SK-N-SH (cell line): ENCODE data around the gene EPHB4. TPM values are rescaled to one million over a fixed set of nuclear protein-coding genes. Genes with fewer than 3 reads are reported as not detected.

Experiments
- CTCF ChIA-PET: fragments of 300-600, 350-600 bp; formaldehyde crosslinking; extraction: SDS; loops from one replicate; lab custom pipeline; 2021; lab: Yijun Ruan, JAX
- POLR2A ChIA-PET: fragments of 350-600 bp; sonication (Branson Sonifier 250); formaldehyde crosslinking; extraction: SDS; loops from one replicate; lab custom pipeline; 2020; ENCODE audit warnings: antibody characterized with exemption, inconsistent platforms; lab: Yijun Ruan, JAX
- DNase-seq: peaks from one replicate; pipeline ENCODE4 v3.0.0; 2012
- H2AFZ ChIP-seq: fragments of 200-600 bp; sonication (generic); 2 replicates; pipeline ENCODE4 v1.8.1; 2016; ENCODE audit warnings: antibody characterized with exemption, mild to moderate bottlenecking, low read depth
- H3F3A ChIP-seq: fragments of 200-600 bp; sonication (generic); replicated peaks from 2 replicates; pipeline ENCODE3; 2016; ENCODE audit warnings: antibody characterized with exemption, mild to moderate bottlenecking; ENCODE audit not compliant: insufficient read depth
- H3K27ac ChIP-seq, 2 experiments: fragments of 200-500 bp in 1 of 2; fragments of 200-600 bp in 1 of 2; sonication (Bioruptor generic) in 1 of 2; sonication (generic), shearing (Covaris generic) in 1 of 2; 2 replicates each; pipeline versions ENCODE4 v1.5.1 to v1.6.1; 2014 to 2016; ENCODE audit warnings: low read depth in 2 of 2, inconsistent platforms in 1 of 2, low read length in 1 of 2, mild to moderate bottlenecking in 1 of 2, mixed read lengths in 1 of 2
- H3K27me3 ChIP-seq: fragments of 200-600 bp; sonication (generic), shearing (Covaris generic); 2 replicates; pipeline ENCODE4 v1.6.1; 2016; ENCODE audit warnings: mixed run types; ENCODE audit not compliant: insufficient read depth
- H3K36me3 ChIP-seq, 2 experiments: fragments of 200-500 bp in 1 of 2; fragments of 200-600 bp in 1 of 2; sonication (Bioruptor generic) in 1 of 2; sonication (generic) in 1 of 2; replicated peaks in 1 of 2; 2 replicates each; pipeline versions ENCODE3 to v1.5.1; 2014 to 2016; ENCODE audit warnings: low read length in 1 of 2, mild to moderate bottlenecking in 1 of 2; ENCODE audit not compliant: insufficient read depth in 2 of 2, control insufficient read depth in 1 of 2
- H3K4me1 ChIP-seq, 2 experiments: fragments of 200-500 bp in 1 of 2; fragments of 200-600 bp in 1 of 2; sonication (Bioruptor generic) in 1 of 2; sonication (generic), shearing (Covaris generic) in 1 of 2; 2 replicates each; pipeline versions ENCODE4 v1.5.1 to v1.6.1; 2014 to 2016; ENCODE audit warnings: low read depth in 1 of 2, low read length in 1 of 2, mixed run types in 1 of 2; ENCODE audit not compliant: insufficient read depth in 2 of 2, control insufficient read depth in 1 of 2
- H3K4me2 ChIP-seq: fragments of 200-600 bp; sonication (generic), shearing (Covaris generic); 2 replicates; pipeline ENCODE4 v1.6.1; 2017; ENCODE audit warnings: mixed run types
- H3K4me3 ChIP-seq, 2 experiments: fragments of 200-500 bp in 1 of 2; fragments of 200-600 bp in 1 of 2; sonication (Bioruptor generic) in 1 of 2; sonication (generic), shearing (Covaris generic) in 1 of 2; 2 replicates each; pipeline versions ENCODE4 v1.5.1 to v1.8.1; 2014 to 2016; ENCODE audit warnings: low read depth in 2 of 2, inconsistent platforms in 1 of 2, low read length in 1 of 2, mild to moderate bottlenecking in 1 of 2, mixed read lengths in 1 of 2, moderate library complexity in 1 of 2
- H3K79me2 ChIP-seq: fragments of 200-600 bp; sonication (generic); 2 replicates; pipeline ENCODE4 v1.8.1; 2017; ENCODE audit warnings: mild to moderate bottlenecking; ENCODE audit not compliant: insufficient read depth
- H3K9ac ChIP-seq: fragments of 200-600 bp; sonication (generic); 2 replicates; pipeline ENCODE4 v1.6.1; 2017; ENCODE audit warnings: mixed run types
- H3K9me2 ChIP-seq: fragments of 200-600 bp; sonication (generic); 2 replicates; pipeline ENCODE4 v1.6.1; 2017; ENCODE audit warnings: mixed run types
- H3K9me3 ChIP-seq: fragments of 200-600 bp; sonication (generic); 2 replicates; pipeline ENCODE4 v1.6.1; 2017; ENCODE audit warnings: mixed run types, mild to moderate bottlenecking, moderate library complexity
- H4K20me1 ChIP-seq: fragments of 200-600 bp; sonication (generic); 2 replicates; pipeline ENCODE4 v1.6.1; 2017; ENCODE audit warnings: mild to moderate bottlenecking, mixed run types; ENCODE audit not compliant: insufficient read depth
- CHD2 ChIP-seq: fragments of 150-350 bp; IDR thresholded peaks from 2 replicates; pipeline ENCODE4 v1.6.1; 2018; ENCODE audit warnings: low read length; ENCODE audit not compliant: partially characterized antibody
- JUND ChIP-seq: IDR thresholded peaks from 2 replicates; pipeline ENCODE4 v1.4.0; 2012
- NRF1 ChIP-seq: IDR thresholded peaks from 2 replicates; pipeline ENCODE4 v1.6.1; 2012; ENCODE audit warnings: low read depth, mild to moderate bottlenecking, low read length
- POLR2AphosphoS5 ChIP-seq: IDR thresholded peaks from 2 replicates; pipeline ENCODE4 v1.6.1; 2012; ENCODE audit warnings: low read depth, low read length
- RAD21 ChIP-seq: IDR thresholded peaks from 2 replicates; pipeline ENCODE4 v1.6.1; 2012; ENCODE audit warnings: mild to moderate bottlenecking, low read length
- RCOR1 ChIP-seq: fragments of 150-350 bp; IDR thresholded peaks from 2 replicates; pipeline ENCODE4 v1.6.1; 2017; ENCODE audit warnings: antibody characterized with exemption, low read length
- RXRA ChIP-seq: IDR thresholded peaks from 2 replicates; pipeline ENCODE4 v1.4.0; 2012; ENCODE audit warnings: low read depth, mild to moderate bottlenecking, borderline replicate concordance
- SIN3A ChIP-seq: IDR thresholded peaks from 2 replicates; pipeline ENCODE4 v1.6.1; 2012; ENCODE audit warnings: low read depth, mild to moderate bottlenecking, low read length, moderate library complexity, borderline replicate concordance
- SMC3 ChIP-seq: IDR thresholded peaks from 2 replicates; pipeline ENCODE4 v1.6.1; 2012; ENCODE audit warnings: low read depth, low read length, improper control_type of control experiment
- USF1 ChIP-seq: IDR thresholded peaks from 2 replicates; pipeline ENCODE4 v1.4.0; 2012; ENCODE audit warnings: low read depth, borderline replicate concordance
- WGBS: methylation state at CpG from one replicate; pipeline ENCODE4 v1.1.6; 2017; ENCODE audit warnings: low lambda C conversion rate; 5-methylcytosine and 5-hydroxymethylcytosine counted together
- polyA plus RNA-seq, 3 experiments: library from polyadenylated mRNA; depleted of rRNA; stranded (reverse); fragments of >200 nt; gene quantifications; 2 replicates each; pipeline ENCODE4 v1.2.3, GENCODE V29; 2012
- TF ChIP-seq, protein P1 (sequence below): IDR thresholded peaks from 2 replicates; pipeline ENCODE4 v1.6.1; 2012; ENCODE audit warnings: mild to moderate bottlenecking, low read depth, low read length, moderate library complexity

Gene EPHB4
- polyA plus RNA-seq, 1 of the 3 experiments (the other 2 are of a cell fraction), result 64.4 TPM

DNA sequence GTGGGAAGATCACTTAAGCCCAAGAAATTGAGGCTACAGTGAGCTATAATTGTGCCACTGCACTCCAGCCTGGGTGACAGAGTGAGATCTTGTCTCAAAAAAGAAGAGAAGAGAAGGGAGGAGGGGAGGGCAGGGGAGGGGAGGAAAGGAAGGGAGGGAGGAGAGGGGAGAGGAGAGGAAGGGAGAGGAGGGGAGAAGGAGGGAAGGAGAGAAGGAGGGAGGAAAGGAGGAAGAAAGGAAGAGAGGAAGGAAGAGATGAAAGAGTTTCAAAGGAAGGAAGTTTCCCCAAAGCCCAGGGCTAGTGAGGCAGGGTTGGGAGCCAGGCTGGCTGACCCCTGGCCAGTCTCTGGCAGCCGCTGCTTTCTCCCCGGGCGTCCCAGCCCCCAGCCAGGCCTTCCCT, 32.6 kb downstream of the EPHB4 start:
- Histone ChIP-seq H3K79me2 (no peaks in the 10 kb centered on the region), H3K36me3 (no peaks in the 10 kb centered on the region), H3F3A (no peaks in the 10 kb centered on the region), H2AFZ (no peak overlapping the region; the same call in 1 of the 2 replicates), H3K4me2 (no peak overlapping the region), H3K9me3 (no peaks in the 10 kb centered on the region), H3K4me3 (no peak overlapping the region), H3K4me1 (no peaks in the 10 kb centered on the region), H3K9ac (no peak overlapping the region), H4K20me1 (no peaks in the 10 kb centered on the region), H3K9me2 (no peaks in the 10 kb centered on the region), H3K27ac (no peak overlapping the region), H3K27me3 (no peaks in the 10 kb centered on the region)
- TF ChIP-seq CHD2, result no peak
- no peak for TF ChIP-seq SIN3A
- 34% methylated on average over 3 of the region's 3 CpGs for WGBS
- POLR2A ChIA-PET, result interaction anchor here (1.7 kb wide), 1 partner anchor 80 kb away, joined by 3 read pairs; the partner anchor contains the start of gene SRRT
- no peak for DNase-seq
- CTCF ChIA-PET, result interaction anchor here (1.4 to 16.7 kb wide), 3 partner anchors 34 to 89 kb away, joined by 3 to 398 read pairs (median 220); partner anchors contain the start of genes EPHB4, POP7 and SLC12A9

GRCh38 chr7:100793806-100794660, 33.3 kb downstream of the EPHB4 start:
- Histone ChIP-seq H3F3A (no peaks in the 10 kb centered on the region), H3K4me2 (no peak overlapping the region), H3K9ac (no peak overlapping the region)
- CTCF ChIA-PET, result interaction anchor here (0.6 to 16.7 kb wide), 7 partner anchors 7 to 284 kb away, joined by 3 to 398 read pairs (median 4); partner anchors contain the start of genes EPHB4 and SLC12A9
- TF ChIP-seq, protein P1, sequence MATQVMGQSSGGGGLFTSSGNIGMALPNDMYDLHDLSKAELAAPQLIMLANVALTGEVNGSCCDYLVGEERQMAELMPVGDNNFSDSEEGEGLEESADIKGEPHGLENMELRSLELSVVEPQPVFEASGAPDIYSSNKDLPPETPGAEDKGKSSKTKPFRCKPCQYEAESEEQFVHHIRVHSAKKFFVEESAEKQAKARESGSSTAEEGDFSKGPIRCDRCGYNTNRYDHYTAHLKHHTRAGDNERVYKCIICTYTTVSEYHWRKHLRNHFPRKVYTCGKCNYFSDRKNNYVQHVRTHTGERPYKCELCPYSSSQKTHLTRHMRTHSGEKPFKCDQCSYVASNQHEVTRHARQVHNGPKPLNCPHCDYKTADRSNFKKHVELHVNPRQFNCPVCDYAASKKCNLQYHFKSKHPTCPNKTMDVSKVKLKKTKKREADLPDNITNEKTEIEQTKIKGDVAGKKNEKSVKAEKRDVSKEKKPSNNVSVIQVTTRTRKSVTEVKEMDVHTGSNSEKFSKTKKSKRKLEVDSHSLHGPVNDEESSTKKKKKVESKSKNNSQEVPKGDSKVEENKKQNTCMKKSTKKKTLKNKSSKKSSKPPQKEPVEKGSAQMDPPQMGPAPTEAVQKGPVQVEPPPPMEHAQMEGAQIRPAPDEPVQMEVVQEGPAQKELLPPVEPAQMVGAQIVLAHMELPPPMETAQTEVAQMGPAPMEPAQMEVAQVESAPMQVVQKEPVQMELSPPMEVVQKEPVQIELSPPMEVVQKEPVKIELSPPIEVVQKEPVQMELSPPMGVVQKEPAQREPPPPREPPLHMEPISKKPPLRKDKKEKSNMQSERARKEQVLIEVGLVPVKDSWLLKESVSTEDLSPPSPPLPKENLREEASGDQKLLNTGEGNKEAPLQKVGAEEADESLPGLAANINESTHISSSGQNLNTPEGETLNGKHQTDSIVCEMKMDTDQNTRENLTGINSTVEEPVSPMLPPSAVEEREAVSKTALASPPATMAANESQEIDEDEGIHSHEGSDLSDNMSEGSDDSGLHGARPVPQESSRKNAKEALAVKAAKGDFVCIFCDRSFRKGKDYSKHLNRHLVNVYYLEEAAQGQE, result no peak
- TF ChIP-seq SMC3 (no peak), CHD2 (no peak), POLR2AphosphoS5 (no peak), RAD21 (no peak), USF1 (no peak), NRF1 (no peak), JUND (no peak), RXRA (no peak), RCOR1 (no peak)
- TF ChIP-seq, all 33 proteins: peak for 0
- Histone ChIP-seq H4K20me1 (no peaks in the 10 kb centered on the region), H3K27ac (no peak overlapping the region), H3K36me3 (no peaks in the 10 kb centered on the region), H3K9me2 (no peaks in the 10 kb centered on the region), H3K79me2 (no peaks in the 10 kb centered on the region), H3K4me1 (no peaks in the 10 kb centered on the region), H2AFZ (no peak overlapping the region; the same call in 1 of the 2 replicates), H3K9me3 (no peaks in the 10 kb centered on the region), H3K4me3 (no peak overlapping the region), H3K27me3 (no peaks in the 10 kb centered on the region)
- POLR2A ChIA-PET, result interaction anchor here (1.7 kb wide), 1 partner anchor 81 kb away, joined by 3 read pairs; the partner anchor contains the start of gene SRRT
- DNase-seq, result no peak
- 45% methylated on average over 13 of the region's 18 CpGs for WGBS
